GM18858 (cell line): ENCODE measurements around the gene TSC22D4.

Source experiments
- ATAC-seq: cut with Tn5 transposase; IDR thresholded peaks from one replicate; pipeline ENCODE4 v1.9.1; 2021; ENCODE audit not compliant: unreplicated experiment

Gene TSC22D4

GRCh38 chr7:100493476-100494264 is 14.7 kb upstream of the TSC22D4 start:
- no peak for ATAC-seq

- ATAC-seq, result no peak
Measured at GRCh38 chr7:100492738-100493475, 13.9 kb upstream of the TSC22D4 start.

- ATAC-seq, result no peak
Measured at GRCh38 chr7:100491192-100491578, 12.2 kb upstream of the TSC22D4 start.

- no peak for ATAC-seq
Measured at GRCh38 chr7:100490483-100491191, 11.6 kb upstream of the TSC22D4 start.

GRCh38 chr7:100489824-100490223 is 10.8 kb upstream of the TSC22D4 start:
- ATAC-seq, result no peak

- ATAC-seq, result no peak
Measured at GRCh38 chr7:100489121-100489520, 10.1 kb upstream of the TSC22D4 start.

GRCh38 chr7:100488333-100489095 is 9.5 kb upstream of the TSC22D4 start:
- no peak for ATAC-seq

GRCh38 chr7:100486753-100487446 is 7.9 kb upstream of the TSC22D4 start:
- ATAC-seq, result no peak

- no peak for ATAC-seq
Measured at GRCh38 chr7:100486111-100486636, 7.2 kb upstream of the TSC22D4 start.

GRCh38 chr7:100485471-100485876 is 6.5 kb upstream of the TSC22D4 start:
- no peak for ATAC-seq

- no peak for ATAC-seq
Measured at GRCh38 chr7:100484673-100485045, 5.6 kb upstream of the TSC22D4 start.

GRCh38 chr7:100483722-100484672 is 5.0 kb upstream of the TSC22D4 start, which contains the start of gene NYAP1:
Gene NYAP1, plus strand, starts transcription at chr7:100483927. Its CDS starts 1,385 bp downstream, at chr7:100485312.
- ATAC-seq, result peak; percentile 6

GRCh38 chr7:100483090-100483721 is 4.2 kb upstream of the TSC22D4 start:
- ATAC-seq, result peak; percentile 42

- no peak for ATAC-seq
Measured at GRCh38 chr7:100482728-100483089, 3.7 kb upstream of the TSC22D4 start.

- no peak for ATAC-seq
Measured at GRCh38 chr7:100481466-100481865, 2.5 kb upstream of the TSC22D4 start.

GRCh38 chr7:100477871-100478267 is 1.1 kb downstream of the TSC22D4 start:
- no peak for ATAC-seq

- no peak for ATAC-seq
Measured at GRCh38 chr7:100476903-100477870, 1.8 kb downstream of the TSC22D4 start.
